Activated CD4-positive, alpha-beta T cell treated with anti-CD3 and anti-CD28 coated beads for 24 hours (primary cell): ENCODE measurements around the gene ST3GAL4.
"Not testable (repeated sequence)": the region's sequence is repeated elsewhere in the genome, so short reads cannot be mapped to it uniquely, and the experiment has no call there.

Experiments used
- DNase-seq, 2 donors: peaks; one replicate each; pipeline ENCODE4 v3.0.0-alpha.2; 2020; ENCODE audit warnings: low read depth in 2 of 2

ST3GAL4 gene

GRCh38 chr11:126346586-126346940 is 8.9 kb upstream of the ST3GAL4 start:
- DNase-seq, result no peak

DNA sequence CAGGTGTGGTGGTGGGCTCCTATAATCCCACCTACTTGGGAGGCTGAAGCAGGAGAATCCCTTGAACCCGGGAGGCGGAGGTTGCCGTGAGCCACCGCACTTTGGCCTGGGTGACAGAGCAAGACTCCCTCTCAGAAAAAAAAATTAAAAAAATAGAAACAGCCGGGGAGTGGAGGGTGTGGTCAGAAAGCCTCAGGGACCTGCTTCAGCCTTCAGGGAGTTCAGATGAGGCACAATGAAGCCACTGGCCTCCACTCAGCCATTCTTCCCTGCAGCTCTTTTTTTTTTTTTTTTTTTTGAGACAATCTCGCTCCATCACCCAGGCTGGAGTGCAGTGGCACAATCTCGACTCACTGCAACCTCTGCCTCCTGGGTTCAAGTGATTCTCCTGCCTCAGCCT is 8.5 kb upstream of the ST3GAL4 start:
- DNase-seq, result not testable (repeated sequence)

DNA sequence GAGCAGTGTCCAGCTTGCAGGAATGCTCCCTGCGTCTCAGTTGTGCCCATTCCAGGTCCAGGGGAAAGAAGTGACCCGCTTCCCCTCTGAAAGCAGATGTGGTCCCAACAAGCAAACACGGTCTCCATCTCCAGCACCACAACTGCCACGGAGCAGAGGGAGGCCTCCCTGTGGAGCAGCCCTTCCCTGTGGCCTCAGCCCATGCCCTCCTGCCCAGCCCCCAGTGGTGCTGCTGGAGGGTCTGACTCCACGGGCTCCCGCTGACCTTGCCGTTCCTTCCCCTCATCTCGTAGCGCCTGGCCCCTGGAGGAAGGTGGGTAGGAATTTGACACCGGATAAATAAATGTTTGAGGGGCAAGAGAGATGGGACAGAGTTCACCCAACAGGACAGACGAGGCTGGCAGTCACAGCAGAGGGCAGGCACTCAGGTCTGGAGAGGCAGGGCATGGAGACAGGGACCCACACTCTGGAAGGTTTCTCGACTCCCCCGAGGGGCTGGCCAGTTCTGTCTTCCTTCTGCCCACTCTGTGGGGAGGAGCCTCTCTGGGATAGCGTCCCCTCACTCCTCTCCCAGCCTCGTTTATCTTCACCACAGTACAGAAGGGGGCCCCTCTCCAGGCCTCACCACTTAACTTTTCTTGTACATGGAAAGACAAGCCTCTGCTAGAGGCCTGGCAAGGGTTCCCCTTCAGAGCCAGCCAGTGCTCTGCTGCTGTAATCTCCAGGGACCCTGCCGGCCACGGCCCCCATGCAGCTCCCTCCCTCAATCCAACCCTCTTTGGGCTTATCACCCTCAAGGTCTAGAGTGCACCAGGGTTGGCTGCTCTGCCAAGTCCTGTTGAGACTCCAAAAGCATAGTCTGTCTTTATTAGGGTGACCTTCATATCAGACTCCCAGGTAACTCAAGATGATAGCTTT is 7.5 kb upstream of the ST3GAL4 start:
- no peak for DNase-seq

GRCh38 chr11:126348806-126349582 is 6.5 kb upstream of the ST3GAL4 start:
- DNase-seq, result no peak

DNA sequence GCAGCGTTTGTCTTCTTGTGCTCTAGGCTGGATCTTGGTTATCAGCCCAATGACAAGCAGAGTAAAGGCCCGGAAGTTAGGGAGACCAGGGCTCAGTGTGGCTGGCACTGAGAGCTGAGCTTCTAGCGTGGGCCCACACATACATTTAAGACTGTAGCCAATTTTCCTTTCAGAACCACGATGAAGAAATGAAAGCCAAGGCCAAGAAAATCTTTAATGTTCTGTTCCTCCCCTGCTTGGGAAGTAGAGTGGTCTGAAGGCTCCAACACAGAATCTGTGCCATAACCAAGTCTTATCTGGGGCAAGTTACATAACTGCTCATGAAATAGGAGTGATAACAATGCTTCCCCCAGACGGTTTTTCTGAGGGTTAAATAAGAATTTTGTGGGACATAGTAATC is 4.7 kb upstream of the ST3GAL4 start:
- DNase-seq, result no peak

DNA sequence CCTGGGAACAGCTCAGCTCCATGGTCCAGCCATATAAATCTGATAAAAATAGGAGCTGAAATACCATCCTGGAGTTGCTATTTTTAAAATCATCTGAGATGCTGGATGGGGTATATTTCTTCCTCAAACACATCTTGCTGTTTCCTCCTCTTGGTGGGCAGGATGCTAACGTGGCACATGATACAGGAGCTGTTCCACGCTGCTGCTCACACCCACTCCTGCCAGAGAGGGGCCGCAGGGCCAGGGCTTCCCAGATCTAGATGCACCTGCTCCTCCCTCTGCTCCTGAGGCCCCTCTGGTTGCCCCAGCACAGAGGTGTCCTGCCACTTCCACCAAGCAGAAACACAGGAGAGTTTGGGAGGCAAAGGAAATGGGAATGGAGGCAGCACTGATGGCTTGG is 3.3 kb upstream of the ST3GAL4 start:
- DNase-seq, result no peak

DNA sequence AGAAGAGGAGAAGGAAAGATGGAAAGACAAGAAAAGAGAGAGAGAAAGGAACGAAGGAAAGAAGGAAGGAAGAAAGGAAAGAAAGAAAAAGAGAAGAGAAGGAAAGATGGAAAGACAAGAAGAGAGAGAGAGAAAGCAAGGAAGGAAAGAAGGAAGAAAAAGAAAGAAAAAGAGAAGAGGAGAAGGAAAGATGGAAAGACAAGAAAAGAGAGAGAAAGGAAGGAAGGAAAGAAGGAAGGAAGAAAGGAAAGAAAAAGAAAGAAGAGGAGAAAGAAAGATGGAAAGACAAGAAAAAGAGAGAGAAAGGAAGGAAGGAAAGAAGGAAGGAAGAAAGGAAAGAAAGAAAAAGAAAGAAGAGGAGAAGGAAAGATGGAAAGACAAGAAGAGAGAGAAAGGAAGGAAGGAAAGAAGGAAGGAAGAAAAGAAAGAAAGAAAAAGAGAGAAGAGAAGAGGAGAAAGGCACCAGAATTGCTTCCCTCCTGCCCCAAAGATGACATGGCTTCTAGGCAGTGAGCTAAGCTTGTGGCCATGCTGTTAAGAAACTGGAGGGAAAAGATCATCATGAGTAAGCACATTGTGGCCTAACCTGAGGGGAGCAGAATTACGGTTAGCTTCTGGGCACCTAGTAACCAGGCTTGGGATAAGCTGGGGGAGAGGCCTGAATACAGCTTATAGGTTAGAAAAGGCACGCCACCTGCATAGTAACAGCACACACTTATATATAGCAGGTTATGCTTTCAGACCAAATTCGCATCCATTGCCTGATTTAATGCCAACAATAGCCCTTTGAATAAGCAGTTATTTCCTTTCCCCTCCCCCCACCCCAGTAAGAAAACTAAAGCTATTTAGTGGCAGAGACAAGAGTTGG is 2.3 kb upstream of the ST3GAL4 start:
- DNase-seq, result no peak

GRCh38 chr11:126354631-126355323 is 709 bp upstream of the ST3GAL4 start:
- no peak for DNase-seq

GRCh38 chr11:126355926-126356897 is 726 bp downstream of the ST3GAL4 start:
- no peak for DNase-seq

GRCh38 chr11:126357055-126357962 is 1.8 kb downstream of the ST3GAL4 start:
- no peak for DNase-seq

DNA sequence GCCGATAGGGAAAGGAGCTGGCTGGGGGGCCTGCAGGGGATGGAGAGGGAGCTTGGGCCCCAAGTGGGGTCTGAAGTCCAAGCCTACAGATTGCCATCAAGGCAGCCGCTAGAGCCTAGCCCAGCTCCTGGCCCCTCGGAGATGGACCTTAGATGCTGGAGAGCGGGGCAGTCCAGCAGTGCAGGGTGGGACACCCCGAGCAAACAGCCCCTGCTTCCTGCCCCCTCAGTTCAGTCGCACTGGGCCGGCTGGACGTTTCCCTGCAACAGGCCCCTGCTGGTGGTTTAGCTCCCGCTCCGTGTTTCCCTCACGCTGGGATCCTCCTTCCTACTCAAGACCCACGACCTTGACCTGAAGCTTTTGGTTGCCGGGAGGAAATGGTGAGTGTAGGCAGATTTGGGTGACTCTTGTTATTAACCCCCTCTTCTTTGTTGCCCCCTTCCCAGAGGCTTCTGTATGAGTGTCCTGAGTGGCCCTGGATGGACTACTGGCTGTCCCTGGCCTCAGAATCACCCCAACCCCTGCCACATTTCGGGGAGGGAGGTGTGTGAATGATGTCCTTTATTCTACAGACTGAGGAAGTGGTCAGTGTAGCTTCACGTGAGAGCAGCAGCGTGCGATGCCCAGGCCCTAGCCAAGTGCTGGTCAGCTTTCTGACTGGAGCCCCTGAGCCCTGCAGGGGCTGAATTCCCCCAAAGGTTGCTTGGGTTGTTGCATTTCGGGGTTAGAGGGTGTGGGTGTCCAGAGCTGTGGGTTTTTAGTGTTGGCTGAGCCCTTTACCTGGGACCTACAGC is 2.7 kb downstream of the ST3GAL4 start:
- DNase-seq, result no peak

- no peak for DNase-seq
Measured at GRCh38 chr11:126358763-126359160, 3.3 kb downstream of the ST3GAL4 start.

DNA sequence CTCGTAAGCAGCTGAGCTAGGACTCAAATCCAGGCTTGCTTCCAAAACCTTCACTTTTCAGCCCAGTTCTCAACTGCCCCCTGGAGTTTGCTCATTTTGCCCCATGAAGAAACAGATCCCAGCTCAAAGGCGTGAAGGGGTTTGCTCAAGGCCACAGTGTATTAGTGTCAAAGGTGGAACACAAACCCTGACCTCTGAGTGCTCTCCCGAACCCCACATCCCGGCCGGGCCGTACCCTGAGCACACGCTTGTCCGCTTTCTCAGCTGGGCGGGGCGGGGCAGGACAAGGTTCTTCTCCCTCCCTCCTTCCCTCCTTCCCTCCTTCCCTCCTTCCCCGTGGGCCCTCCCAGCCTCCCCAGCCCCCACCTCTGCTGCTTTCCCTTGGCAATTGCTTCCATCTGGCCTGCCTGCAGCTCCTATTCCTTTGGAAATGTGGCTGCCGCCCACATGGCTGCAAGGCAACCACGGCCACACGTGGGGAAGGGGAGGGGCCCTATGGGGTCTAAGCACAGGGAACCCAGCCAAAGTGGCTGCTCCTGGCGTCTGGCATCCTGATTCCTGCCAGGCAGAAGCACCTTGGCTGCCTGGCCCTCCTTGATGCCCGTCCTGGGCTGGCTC is 4.1 kb downstream of the ST3GAL4 start:
- no peak for DNase-seq

DNA sequence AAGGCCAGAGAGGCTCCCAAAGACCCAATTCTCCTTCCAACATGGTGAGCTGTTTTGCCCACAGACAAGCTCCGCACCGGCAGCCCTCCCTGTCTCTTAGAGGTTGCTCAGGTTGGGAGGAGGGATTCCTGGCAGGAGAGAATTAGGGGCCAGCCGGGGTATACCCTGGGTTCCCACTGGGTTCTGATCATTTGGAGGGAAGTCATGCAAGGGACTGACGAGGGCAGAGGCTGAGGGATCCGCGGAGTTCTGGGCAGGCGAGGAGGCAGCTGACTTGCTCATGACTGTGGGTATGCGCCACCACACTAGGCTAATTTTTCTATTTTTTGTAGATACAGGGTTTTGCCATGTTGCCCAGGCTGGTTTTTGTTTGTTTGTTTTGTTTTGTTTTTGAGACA is 4.6 kb downstream of the ST3GAL4 start:
- no peak for DNase-seq

GRCh38 chr11:126361400-126361799 is 5.9 kb downstream of the ST3GAL4 start:
- no peak for DNase-seq

- no peak for DNase-seq
Measured at GRCh38 chr11:126362879-126363655, 7.6 kb downstream of the ST3GAL4 start.

- no peak for DNase-seq
Measured at GRCh38 chr11:126363706-126364248, 8.3 kb downstream of the ST3GAL4 start.
